ENCODE data around the gene NOL4L.

- no peak for TF ChIP-seq CTCF (IDR thresholded peaks at IDR 0.05)
- TF ChIP-seq POLR2A (IDR thresholded peaks at IDR 0.05) = no peak
Observed at GRCh38 chr20:32443386-32443974, 141.7 kb downstream of the NOL4L start.

Data from thyroid gland (tissue), 4 donors.